ENCODE results near the gene PXMP2.

DNA sequence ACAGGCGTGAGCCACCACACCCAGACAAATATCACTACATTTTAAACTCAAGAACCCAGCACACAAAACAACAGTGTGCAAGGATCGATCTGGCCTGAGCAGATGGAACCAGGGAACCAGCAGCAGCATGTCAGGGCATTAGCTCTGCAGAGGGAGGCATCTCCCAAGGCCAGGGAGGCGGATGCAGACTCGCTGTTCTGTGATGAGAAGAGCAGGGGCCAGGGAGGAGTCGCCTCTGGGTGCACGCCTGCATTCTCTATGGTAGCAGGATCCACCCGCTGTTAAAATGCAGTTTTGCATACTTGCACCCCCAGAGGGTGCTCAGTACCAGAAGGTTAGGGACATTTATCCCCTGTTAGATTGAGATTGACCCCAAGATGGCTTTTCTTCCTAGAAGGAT is 41.1 kb downstream of the PXMP2 start:
- TF ChIP-seq, protein P1, sequence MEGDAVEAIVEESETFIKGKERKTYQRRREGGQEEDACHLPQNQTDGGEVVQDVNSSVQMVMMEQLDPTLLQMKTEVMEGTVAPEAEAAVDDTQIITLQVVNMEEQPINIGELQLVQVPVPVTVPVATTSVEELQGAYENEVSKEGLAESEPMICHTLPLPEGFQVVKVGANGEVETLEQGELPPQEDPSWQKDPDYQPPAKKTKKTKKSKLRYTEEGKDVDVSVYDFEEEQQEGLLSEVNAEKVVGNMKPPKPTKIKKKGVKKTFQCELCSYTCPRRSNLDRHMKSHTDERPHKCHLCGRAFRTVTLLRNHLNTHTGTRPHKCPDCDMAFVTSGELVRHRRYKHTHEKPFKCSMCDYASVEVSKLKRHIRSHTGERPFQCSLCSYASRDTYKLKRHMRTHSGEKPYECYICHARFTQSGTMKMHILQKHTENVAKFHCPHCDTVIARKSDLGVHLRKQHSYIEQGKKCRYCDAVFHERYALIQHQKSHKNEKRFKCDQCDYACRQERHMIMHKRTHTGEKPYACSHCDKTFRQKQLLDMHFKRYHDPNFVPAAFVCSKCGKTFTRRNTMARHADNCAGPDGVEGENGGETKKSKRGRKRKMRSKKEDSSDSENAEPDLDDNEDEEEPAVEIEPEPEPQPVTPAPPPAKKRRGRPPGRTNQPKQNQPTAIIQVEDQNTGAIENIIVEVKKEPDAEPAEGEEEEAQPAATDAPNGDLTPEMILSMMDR (conservative IDR thresholded peaks at IDR 0.05; ENCODE audit: low read length) = no peak
- no peak for TF ChIP-seq EZH2phosphoT487 (IDR thresholded peaks at IDR 0.05; ENCODE audit: borderline replicate concordance)
